Loucy (cell line): Measurements from ENCODE around the gene TLL1.

Experiments
- CTCF ChIP-seq: fragments of 200-600 bp; sonication (generic); conservative IDR thresholded peaks from 2 replicates; pipeline ENCODE4 v1.5.1; 2014; ENCODE audit warnings: mild to moderate bottlenecking, antibody characterized with exemption, low read length
- EZH2phosphoT487 ChIP-seq: fragments of 200-600 bp; IDR thresholded peaks from 2 replicates; pipeline ENCODE4 v1.6.1; 2018; ENCODE audit warnings: antibody characterized with exemption, mild to moderate bottlenecking, moderate library complexity, borderline replicate concordance

GRCh38 chr4:166144607-166145006, 271.6 kb downstream of the TLL1 start:
- TF ChIP-seq CTCF (no peak), EZH2phosphoT487 (no peak)
